Stimulated activated naive CD8-positive, alpha-beta T cell treated with anti-CD3 and anti-CD28 coated beads, Interleukin-15, amount 100 ng/mL, for 72 hours (primary cell): ENCODE results near the gene ATG16L1.
A peak's percentile ranks its signal among the peaks of the same experiment; 100 is the strongest.

Experiments
- ATAC-seq: fragments of 150-1000 bp; cut with Tn5 transposase; 2 replicates; pipeline ENCODE4 v1.10.0; 2021; ENCODE audit warnings: mild to moderate bottlenecking, moderate library complexity
- DNase-seq, 2 donors: peaks; one replicate each; pipeline ENCODE4 v3.0.0; 2021 to 2022
- H3K27ac Mint-ChIP-seq, 2 donors: one replicate each; pipeline ENCODE4 v1.8.0; 2022; ENCODE audit warnings: mild to moderate bottlenecking in 2 of 2, mixed read lengths in 2 of 2, moderate library complexity in 2 of 2
- H3K27me3 Mint-ChIP-seq: one replicate; pipeline ENCODE4 v1.8.0; 2022; ENCODE audit warnings: mixed read lengths
- H3K4me1 Mint-ChIP-seq: one replicate; pipeline ENCODE4 v1.8.0; 2022; ENCODE audit warnings: mild to moderate bottlenecking, mixed read lengths
- H3K4me3 Mint-ChIP-seq, 2 donors: one replicate each; pipeline ENCODE4 v1.8.0; 2022; ENCODE audit warnings: mild to moderate bottlenecking in 2 of 2, mixed read lengths in 2 of 2, moderate library complexity in 1 of 2
- H3K9me3 Mint-ChIP-seq, 2 donors: one replicate each; pipeline ENCODE4 v1.8.0; 2022; ENCODE audit warnings: mixed read lengths in 2 of 2

The ATG16L1 gene

DNA sequence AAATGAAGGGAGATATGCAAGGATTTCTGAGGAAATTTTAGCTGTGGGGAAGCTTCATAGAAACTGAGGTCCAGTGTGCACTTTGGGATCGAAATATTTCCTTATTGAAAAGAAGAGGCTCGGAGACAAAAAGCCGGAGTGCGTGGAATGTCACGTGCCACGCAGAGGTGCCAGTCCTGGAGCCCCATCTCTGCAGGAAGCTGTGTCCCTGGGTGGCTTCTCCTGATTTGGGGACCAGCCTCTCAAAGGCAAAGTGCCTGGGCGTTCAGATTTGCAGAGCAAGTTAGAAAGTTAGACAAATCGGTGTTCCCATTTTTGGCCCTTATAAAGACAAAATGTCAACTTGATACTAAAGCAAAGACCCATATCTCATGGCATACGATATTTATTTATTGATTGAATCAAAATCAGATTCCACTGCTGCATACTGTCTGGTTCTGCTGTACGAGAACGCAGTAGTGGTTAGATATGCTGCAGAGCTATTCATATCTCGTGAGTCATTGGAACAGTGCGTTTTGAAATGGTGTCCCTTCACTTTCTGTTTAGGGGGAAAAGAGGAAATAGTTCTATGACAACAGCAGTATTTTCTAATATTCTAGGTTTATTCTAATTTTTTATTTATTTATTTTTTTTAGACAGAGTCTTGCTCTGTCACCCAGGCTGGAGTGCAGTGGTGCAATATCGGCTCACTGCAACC lies 9.1 kb upstream of the ATG16L1 start:
- Mint-ChIP-seq H3K27me3 (no peaks in the 10 kb centered on the region), H3K9me3 (peaks cover 0 to 5% of the 10 kb centered on the region in 2 donors), H3K27ac (no peak overlapping the region), H3K4me3 (peak overlapping the region in 1 of 2 donors; percentile 66), H3K4me1 (peaks cover 79% of the 10 kb centered on the region)
- ATAC-seq (peak; percentile 67), DNase-seq (no peak)

GRCh38 chr2:233243348-233243747 lies 8.1 kb upstream of the ATG16L1 start:
- ATAC-seq (no peak), DNase-seq (no peak)
- no peak overlapping the region for H3K4me3 Mint-ChIP-seq
- no peak overlapping the region for H3K27ac Mint-ChIP-seq
- peaks cover 82% of the 10 kb centered on the region for H3K4me1 Mint-ChIP-seq
- H3K27me3 Mint-ChIP-seq: no peaks in the 10 kb centered on the region
- peaks cover 0 to 5% of the 10 kb centered on the region in 2 donors for H3K9me3 Mint-ChIP-seq

DNA sequence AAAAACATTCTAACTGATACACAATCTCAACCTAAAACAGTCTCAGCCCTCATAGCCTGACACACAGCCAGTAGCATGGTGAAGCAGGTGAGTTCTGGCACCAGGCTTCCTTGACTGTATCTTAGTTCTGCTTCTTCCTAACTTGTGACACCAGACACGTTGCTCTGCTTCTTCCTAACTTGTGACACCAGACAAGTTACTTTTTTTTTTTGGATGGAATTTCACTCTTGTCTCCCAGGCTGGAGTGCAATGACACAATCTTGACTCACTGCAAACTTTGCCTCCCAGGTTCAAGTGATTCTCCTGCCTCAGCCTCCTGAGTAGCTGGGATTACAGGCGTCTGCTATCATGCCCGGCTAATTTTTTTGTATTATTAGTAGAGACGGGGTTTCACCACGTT lies 6.7 kb upstream of the ATG16L1 start:
- Mint-ChIP-seq H3K9me3 (no peaks in the 10 kb centered on the region), H3K4me1 (peaks cover 76% of the 10 kb centered on the region), H3K27ac (no peak overlapping the region), H3K4me3 (no peak overlapping the region), H3K27me3 (no peaks in the 10 kb centered on the region)
- DNase-seq (no peak), ATAC-seq (no peak)

DNA sequence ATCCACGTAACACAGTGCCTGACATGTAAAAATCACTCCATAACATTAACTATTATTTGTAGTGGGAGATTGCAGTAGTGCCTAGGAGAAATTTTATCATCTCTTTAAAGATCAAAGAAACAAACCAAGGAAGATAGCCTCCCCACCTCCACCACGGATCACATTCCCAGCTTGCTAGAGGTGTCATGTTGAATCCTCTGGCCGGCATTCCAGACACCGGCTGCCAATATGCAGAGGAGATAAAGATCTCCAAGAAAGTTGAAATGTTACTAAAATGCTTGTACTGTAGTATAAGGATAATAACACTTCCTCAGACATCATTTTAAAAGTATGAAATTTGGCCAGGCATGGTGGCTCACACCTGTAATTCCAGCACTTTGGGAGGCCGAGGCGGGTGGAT lies 6.1 kb upstream of the ATG16L1 start:
- ATAC-seq (no peak), DNase-seq (no peak)
- H3K4me1 Mint-ChIP-seq: peaks cover 78% of the 10 kb centered on the region
- H3K9me3 Mint-ChIP-seq: no peaks in the 10 kb centered on the region
- H3K27ac Mint-ChIP-seq: no peak overlapping the region
- no peaks in the 10 kb centered on the region for H3K27me3 Mint-ChIP-seq
- no peak overlapping the region for H3K4me3 Mint-ChIP-seq

GRCh38 chr2:233247116-233247515 lies 4.4 kb upstream of the ATG16L1 start:
- DNase-seq: no peak
- ATAC-seq: no peak
- Mint-ChIP-seq H3K9me3 (no peaks in the 10 kb centered on the region), H3K27ac (peak overlapping the region; percentile 0 to 85), H3K27me3 (no peaks in the 10 kb centered on the region), H3K4me1 (peaks cover 71% of the 10 kb centered on the region), H3K4me3 (peak overlapping the region; percentile 19 to 46)

GRCh38 chr2:233247744-233248143 lies 3.7 kb upstream of the ATG16L1 start:
- Mint-ChIP-seq H3K4me1 (peaks cover 69% of the 10 kb centered on the region), H3K27me3 (no peaks in the 10 kb centered on the region), H3K9me3 (no peaks in the 10 kb centered on the region), H3K27ac (peak overlapping the region in 1 of 2 donors; percentile 0), H3K4me3 (peak overlapping the region; percentile 19 to 54)
- ATAC-seq: peak; percentile 91
- DNase-seq: peak; percentile 73 to 83

DNA sequence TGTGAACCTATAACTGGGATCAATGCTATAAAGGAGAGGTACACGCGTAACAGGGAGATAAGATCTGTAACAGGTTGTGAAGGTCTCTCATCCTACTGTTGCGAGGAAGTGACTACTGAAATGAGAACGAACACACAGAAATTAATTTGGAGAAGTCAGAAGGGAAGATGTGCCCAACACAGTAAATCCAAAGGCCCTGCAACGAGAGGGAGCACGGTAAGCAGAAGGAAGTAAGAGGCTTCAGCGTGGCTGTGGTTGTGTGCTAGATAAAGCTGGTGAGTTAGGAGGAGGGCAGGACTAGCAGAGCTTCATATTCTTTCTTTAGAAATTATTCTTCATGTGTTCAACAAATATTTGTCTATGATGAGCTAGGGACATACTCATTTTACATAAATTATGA lies 2.5 kb upstream of the ATG16L1 start:
- DNase-seq: no peak
- Mint-ChIP-seq H3K4me3 (peak overlapping the region in 1 of 2 donors; percentile 24), H3K4me1 (peaks cover 71% of the 10 kb centered on the region), H3K27ac (peak overlapping the region; percentile 15 to 35), H3K27me3 (no peaks in the 10 kb centered on the region), H3K9me3 (no peaks in the 10 kb centered on the region)
- no peak for ATAC-seq

DNA sequence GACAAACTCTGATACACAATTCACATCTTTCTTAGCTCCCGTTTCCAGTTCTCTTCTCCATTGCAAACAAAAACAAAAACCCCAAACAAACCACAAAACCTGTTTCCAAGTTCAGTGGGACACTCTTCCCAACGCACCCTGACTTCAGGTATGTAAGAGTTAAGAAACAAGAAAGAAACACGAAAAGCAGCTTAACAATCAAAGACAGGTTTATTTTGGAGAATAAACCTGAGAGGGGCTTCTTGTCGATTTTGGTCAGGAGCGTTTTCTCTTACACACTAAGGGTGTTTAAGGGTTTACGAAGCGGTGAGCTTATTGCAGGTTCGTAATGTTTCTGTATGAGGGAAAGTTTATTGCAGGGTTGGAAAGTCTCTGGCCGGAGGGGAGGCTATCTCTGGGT lies 905 bp upstream of the ATG16L1 start:
- ATAC-seq: no peak
- no peaks in the 10 kb centered on the region for H3K27me3 Mint-ChIP-seq
- peak overlapping the region; percentile 89 to 93 for H3K4me3 Mint-ChIP-seq
- peak overlapping the region; percentile 98 for H3K27ac Mint-ChIP-seq
- H3K4me1 Mint-ChIP-seq: peaks cover 72% of the 10 kb centered on the region
- no peak for DNase-seq
- no peaks in the 10 kb centered on the region for H3K9me3 Mint-ChIP-seq

GRCh38 chr2:233250985-233251305 lies 528 bp upstream of the ATG16L1 start:
- peak; percentile 16 for ATAC-seq
- no peak for DNase-seq
- no peaks in the 10 kb centered on the region for H3K27me3 Mint-ChIP-seq
- peak overlapping the region; percentile 89 to 93 for H3K4me3 Mint-ChIP-seq
- H3K4me1 Mint-ChIP-seq: peaks cover 73% of the 10 kb centered on the region
- H3K9me3 Mint-ChIP-seq: no peaks in the 10 kb centered on the region
- peak overlapping the region; percentile 98 for H3K27ac Mint-ChIP-seq

DNA sequence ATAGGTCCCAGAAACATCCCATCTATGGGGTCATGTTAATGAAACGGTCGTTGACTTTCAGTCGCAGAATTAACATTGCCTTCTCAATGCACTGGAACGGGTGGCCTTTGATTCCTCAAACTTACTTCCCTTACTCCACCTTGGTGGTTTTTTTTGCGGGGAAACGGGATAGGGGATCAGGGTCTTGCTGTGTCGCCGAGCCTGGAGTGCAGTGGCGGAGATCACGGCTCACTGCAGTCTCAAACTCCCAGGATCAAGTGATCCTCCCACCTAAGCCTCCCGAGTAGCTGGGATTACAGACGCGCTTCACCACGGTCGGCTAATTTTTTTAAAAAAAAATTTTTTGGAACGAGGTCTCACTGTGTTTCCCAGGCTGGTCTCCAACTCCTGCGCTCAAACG lies 754 bp downstream of the ATG16L1 start:
- Mint-ChIP-seq H3K4me3 (peak overlapping the region; percentile 89 to 93), H3K4me1 (peaks cover 62% of the 10 kb centered on the region), H3K9me3 (no peaks in the 10 kb centered on the region), H3K27me3 (no peaks in the 10 kb centered on the region), H3K27ac (peak overlapping the region; percentile 90 to 98)
- DNase-seq (no peak), ATAC-seq (no peak)

DNA sequence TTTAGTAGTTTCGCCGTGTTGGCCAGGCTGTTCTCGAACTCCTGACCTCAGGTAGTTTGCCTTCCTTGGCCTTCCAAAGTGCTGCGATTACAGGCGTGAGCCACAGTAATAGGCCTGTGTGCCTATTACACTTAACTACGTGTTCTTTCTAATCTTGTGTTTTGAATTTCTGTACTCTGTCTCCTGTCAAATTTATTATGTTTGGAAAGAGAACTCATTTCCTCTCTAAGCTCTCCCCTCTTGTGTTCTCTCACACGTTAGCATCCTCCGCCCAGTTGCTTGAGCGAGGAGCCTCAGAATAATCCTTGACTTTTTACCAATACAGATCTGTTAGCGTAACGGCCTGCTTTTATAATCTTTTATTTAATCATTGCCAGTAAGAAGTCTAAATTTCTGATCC lies 3.7 kb downstream of the ATG16L1 start:
- ATAC-seq (no peak), DNase-seq (no peak)
- Mint-ChIP-seq H3K4me3 (peak overlapping the region in 1 of 2 donors; percentile 24), H3K9me3 (no peaks in the 10 kb centered on the region), H3K27me3 (no peaks in the 10 kb centered on the region), H3K4me1 (peaks cover 65% of the 10 kb centered on the region), H3K27ac (peak overlapping the region in 1 of 2 donors; percentile 91)

DNA sequence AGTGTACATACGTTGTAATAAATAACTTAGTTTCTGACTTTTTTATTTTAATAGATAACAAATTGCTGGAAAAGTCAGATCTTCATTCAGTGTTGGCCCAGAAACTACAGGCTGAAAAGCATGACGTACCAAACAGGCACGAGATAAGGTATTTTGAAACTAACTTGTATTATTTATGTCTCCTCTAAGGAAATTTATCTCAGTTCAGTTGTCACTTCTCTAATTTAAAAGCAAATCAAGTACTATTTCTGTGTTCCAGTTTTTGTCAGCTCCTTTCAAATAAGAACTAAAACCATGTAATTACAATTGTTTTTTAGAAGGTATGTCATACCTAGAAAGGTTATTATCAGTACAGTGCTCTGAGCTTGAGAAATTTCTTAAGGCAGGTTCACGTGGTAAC lies 4.6 kb downstream of the ATG16L1 start:
- H3K27ac Mint-ChIP-seq: peak overlapping the region in 1 of 2 donors; percentile 12
- ATAC-seq: no peak
- peaks cover 62% of the 10 kb centered on the region for H3K4me1 Mint-ChIP-seq
- H3K9me3 Mint-ChIP-seq: no peaks in the 10 kb centered on the region
- no peaks in the 10 kb centered on the region for H3K27me3 Mint-ChIP-seq
- no peak overlapping the region for H3K4me3 Mint-ChIP-seq
- no peak for DNase-seq

- ATAC-seq (no peak), DNase-seq (no peak)
- no peak overlapping the region for H3K4me3 Mint-ChIP-seq
- H3K4me1 Mint-ChIP-seq: peaks cover 70% of the 10 kb centered on the region
- no peaks in the 10 kb centered on the region for H3K27me3 Mint-ChIP-seq
- no peaks in the 10 kb centered on the region for H3K9me3 Mint-ChIP-seq
- H3K27ac Mint-ChIP-seq: peak overlapping the region; percentile 10
These were observed 6.7 kb downstream of the ATG16L1 start for GRCh38 chr2:233258211-233258610.

- Mint-ChIP-seq H3K4me3 (no peak overlapping the region), H3K4me1 (peaks cover 57% of the 10 kb centered on the region)
- peak; percentile 50 for ATAC-seq
These were observed 8.3 kb downstream of the ATG16L1 start for GRCh38 chr2:233259730-233260129.

DNA sequence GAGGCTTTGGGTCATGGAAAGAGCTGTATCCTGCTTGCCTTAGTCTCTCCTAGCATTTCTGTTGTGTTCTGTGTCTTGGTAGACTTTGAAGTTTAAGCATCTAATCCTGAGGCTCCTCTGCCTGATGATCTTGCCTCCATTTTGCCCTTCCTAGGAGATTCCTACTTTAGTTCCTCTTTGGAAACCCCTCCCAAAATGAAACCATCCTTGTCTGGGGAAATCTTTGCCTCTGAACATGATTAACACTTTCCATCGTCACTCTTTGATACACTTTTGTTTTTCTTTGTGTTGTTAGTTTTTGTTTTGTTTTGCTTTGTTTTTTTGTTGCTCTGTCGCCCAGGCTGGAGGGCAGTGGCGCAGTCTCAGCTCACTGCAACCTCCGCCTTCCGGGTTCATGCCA lies 9.2 kb downstream of the ATG16L1 start:
- no peaks in the 10 kb centered on the region for H3K27me3 Mint-ChIP-seq
- no peak for ATAC-seq
- no peaks in the 10 kb centered on the region for H3K9me3 Mint-ChIP-seq
- no peak overlapping the region for H3K4me3 Mint-ChIP-seq
- no peak for DNase-seq
- peak overlapping the region in 1 of 2 donors; percentile 51 for H3K27ac Mint-ChIP-seq
- peaks cover 49% of the 10 kb centered on the region for H3K4me1 Mint-ChIP-seq

More at GRCh38 chr2:233259730-233260129, 8.3 kb downstream of the ATG16L1 start:
- peak overlapping the region; percentile 20 to 69 for H3K27ac Mint-ChIP-seq
- H3K9me3 Mint-ChIP-seq: no peaks in the 10 kb centered on the region
- H3K27me3 Mint-ChIP-seq: no peaks in the 10 kb centered on the region
- no peak for DNase-seq

DNA sequence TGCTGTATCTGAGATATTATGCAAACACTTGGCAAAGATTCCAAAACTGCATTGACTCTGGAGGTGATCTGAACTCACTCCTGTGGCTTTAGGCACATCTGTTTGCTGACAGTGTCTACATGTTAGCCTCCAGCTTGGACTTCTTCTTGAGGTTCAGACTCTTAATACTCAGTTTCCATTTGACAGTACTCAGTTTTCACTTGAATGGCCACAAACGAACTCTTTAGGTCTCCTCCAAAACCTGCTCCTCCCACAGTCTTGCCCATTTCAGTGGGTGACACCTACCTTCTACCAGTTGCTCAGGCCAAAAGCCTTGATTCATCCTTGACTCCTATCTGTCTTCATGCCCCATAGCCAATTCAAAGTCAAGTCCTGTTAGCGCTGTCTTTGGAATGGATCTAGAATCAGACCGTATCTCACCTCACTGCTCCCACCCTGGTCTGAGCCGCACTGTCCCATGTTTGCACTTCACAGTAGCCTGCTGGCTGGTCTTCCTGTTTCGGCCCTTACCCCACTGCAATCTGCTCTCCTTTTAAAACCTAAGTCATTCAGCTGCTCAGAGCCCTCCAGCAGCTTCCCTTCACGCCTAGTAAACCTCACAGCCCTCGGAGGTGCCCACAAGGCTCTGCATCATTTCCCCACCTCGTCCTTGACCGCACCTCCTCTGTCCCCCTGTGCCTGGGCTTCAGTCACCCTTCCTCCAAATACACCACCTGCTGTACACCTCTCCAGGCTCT lies 10.5 kb downstream of the ATG16L1 start:
- DNase-seq (no peak), ATAC-seq (no peak)
- no peaks in the 10 kb centered on the region for H3K9me3 Mint-ChIP-seq
- peaks cover 60% of the 10 kb centered on the region for H3K4me1 Mint-ChIP-seq
- no peak overlapping the region for H3K4me3 Mint-ChIP-seq
- peak overlapping the region; percentile 39 to 79 for H3K27ac Mint-ChIP-seq
- H3K27me3 Mint-ChIP-seq: no peaks in the 10 kb centered on the region
